H1 (cell line): ENCODE results near the gene DSTN.

Source experiments
- JUN ChIP-seq: IDR thresholded peaks from 2 replicates; pipeline ENCODE4 v1.6.1; 2011; ENCODE audit warnings: low read depth, mild to moderate bottlenecking, improper control_type of control experiment, low read length
- RXRA ChIP-seq: IDR thresholded peaks from 2 replicates; pipeline ENCODE4 v1.6.1; 2011; ENCODE audit warnings: low read depth, mild to moderate bottlenecking, low read length, moderate library complexity; ENCODE audit not compliant: insufficient read depth
- TF ChIP-seq, protein P1 (sequence below), 3 experiments: IDR thresholded peaks; 1 replicate in 2 of 3; 2 replicates in 1 of 3; pipeline versions ENCODE4 v1.5.1 to v1.6.1; 2011; ENCODE audit warnings: low read length in 3 of 3, mild to moderate bottlenecking in 3 of 3, inconsistent platforms in 2 of 3, low read depth in 1 of 3, moderate library complexity in 1 of 3; ENCODE audit not compliant: insufficient read depth in 1 of 3; ENCODE audit errors: control extremely low read depth in 1 of 3

DNA sequence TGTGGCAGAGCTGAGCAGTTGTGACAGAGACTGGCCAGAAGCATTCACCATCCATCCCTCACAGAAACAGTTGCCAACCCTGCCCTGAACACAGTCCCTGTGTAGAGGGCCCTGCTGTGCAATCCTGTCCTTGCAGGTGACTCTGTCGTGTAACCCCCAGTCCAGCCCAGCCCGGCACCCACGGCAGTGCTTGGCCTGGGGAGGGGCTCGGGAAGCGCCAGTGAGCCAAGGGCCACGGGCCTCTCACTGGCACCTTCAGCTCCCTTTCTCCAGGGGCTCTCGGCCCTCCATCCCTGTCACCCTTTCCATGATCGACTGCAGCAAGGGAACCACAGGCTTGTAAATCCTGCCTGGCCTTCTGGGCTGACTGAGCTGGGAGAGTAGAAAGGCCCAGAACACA is 59.1 kb downstream of the DSTN start:
- TF ChIP-seq, protein P1, sequence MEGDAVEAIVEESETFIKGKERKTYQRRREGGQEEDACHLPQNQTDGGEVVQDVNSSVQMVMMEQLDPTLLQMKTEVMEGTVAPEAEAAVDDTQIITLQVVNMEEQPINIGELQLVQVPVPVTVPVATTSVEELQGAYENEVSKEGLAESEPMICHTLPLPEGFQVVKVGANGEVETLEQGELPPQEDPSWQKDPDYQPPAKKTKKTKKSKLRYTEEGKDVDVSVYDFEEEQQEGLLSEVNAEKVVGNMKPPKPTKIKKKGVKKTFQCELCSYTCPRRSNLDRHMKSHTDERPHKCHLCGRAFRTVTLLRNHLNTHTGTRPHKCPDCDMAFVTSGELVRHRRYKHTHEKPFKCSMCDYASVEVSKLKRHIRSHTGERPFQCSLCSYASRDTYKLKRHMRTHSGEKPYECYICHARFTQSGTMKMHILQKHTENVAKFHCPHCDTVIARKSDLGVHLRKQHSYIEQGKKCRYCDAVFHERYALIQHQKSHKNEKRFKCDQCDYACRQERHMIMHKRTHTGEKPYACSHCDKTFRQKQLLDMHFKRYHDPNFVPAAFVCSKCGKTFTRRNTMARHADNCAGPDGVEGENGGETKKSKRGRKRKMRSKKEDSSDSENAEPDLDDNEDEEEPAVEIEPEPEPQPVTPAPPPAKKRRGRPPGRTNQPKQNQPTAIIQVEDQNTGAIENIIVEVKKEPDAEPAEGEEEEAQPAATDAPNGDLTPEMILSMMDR (IDR thresholded peaks at IDR 0.05; ENCODE audit: control extremely low read depth in 1 of 3, insufficient read depth in 1 of 3, low read depth in 1 of 3, low read length in 3 of 3) = no peak
- TF ChIP-seq JUN (no peak), RXRA (no peak)
